ENCODE data around the gene GRWD1. TPM values are rescaled to one million over a fixed set of nuclear protein-coding genes. Genes with fewer than 3 reads are reported as not detected.
"Not testable (repeated sequence)": the region's sequence is repeated elsewhere in the genome, so short reads cannot be mapped to it uniquely, and the experiment has no call there.

GRWD1 gene
- total and polyA plus RNA-seq, 10 of the 15 experiments (the other 5 are each of a cell fraction or from before 2014, with no cell fraction given): 1.4 to 103 (median 30.7) TPM

DNA sequence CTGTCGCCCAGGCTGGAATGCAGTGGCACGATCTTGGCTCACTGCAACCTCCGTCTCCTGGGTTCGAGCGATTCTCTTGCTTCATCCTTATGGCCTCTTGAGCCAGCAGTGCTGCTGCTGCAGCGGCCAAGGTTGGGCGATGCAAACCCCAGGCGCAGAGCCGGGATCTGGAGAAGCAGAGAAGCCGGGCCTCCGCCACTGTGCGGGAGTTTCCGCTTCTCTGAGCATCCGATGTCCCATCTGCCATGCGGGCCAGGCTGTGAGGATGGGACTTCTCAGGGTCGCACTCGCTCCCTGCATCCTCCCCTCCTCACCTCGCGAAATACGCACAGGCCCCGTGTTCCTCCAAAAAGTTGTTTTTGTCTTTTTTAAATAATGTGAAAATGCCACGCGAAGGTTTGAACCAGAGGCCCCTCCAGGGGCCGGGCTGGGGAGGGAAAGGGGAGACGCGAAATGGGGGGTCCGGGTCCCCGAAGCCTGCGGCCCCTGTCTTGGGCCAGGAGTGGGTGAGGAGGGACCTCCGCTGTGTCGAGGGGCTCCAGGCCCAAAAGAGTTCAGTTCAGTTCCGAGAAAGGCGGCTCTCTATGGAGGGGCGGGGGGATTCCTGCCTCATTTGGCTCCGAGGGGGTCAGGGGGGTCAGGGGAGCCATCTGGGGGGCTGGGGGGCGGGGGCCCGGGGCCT is 39.3 kb downstream of the GRWD1 start (continued):
- no peak for TF ChIP-seq MYB (IDR thresholded peaks at IDR 0.05; ENCODE audit: borderline replicate concordance, low read depth, low read length)
- no peak for TF ChIP-seq CBFB (IDR thresholded peaks at IDR 0.05; ENCODE audit: low read depth)
- no peak for TF ChIP-seq MTA2 (IDR thresholded peaks at IDR 0.05; ENCODE audit: low read depth)
- TF ChIP-seq, protein P1, sequence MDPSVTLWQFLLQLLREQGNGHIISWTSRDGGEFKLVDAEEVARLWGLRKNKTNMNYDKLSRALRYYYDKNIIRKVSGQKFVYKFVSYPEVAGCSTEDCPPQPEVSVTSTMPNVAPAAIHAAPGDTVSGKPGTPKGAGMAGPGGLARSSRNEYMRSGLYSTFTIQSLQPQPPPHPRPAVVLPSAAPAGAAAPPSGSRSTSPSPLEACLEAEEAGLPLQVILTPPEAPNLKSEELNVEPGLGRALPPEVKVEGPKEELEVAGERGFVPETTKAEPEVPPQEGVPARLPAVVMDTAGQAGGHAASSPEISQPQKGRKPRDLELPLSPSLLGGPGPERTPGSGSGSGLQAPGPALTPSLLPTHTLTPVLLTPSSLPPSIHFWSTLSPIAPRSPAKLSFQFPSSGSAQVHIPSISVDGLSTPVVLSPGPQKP (IDR thresholded peaks at IDR 0.05; ENCODE audit: low read depth, low read length): no peak
- TF ChIP-seq HDAC6 (IDR thresholded peaks at IDR 0.05; ENCODE audit: unreplicated experiment): no peak

DNA sequence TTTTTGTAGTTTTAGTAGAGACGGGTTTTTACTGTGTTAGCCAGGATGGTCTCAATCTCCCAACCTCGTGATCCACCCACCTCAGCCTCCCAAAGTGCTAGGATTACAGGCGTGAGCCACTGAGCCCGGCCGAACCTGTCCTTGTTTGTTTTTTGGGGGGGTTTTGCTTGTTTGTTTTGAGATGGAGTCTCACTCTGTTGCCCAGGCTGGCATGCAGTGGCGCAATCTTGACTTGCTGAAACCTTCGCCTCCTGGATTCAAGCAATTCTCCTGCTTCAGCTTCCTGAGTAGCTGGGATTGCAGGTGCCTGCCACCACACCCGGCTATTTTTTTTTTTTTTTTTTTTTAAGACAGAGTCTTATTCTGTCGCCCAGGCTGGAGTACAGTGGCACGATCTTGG is 40.9 kb downstream of the GRWD1 start:
- ChIA-PET CTCF (interaction anchor here (1.2 to 6.0 kb wide), 5 partner anchors 19 to 174 kb away, joined by 3 to 155 read pairs (median 6); partner anchors contain the start of gene KDELR1), SMC1A (ENCODE audit: uncharacterized antibody, unreplicated experiment) (interaction anchor here (1.5 kb wide), 1 partner anchor 87 kb away, joined by 3 read pairs; no protein-coding TSS in a partner anchor), RAD21 (ENCODE audit: unreplicated experiment) (interaction anchor here (1.2 kb wide), 1 partner anchor 98 kb away, joined by 3 read pairs; no protein-coding TSS in a partner anchor)
- intact Hi-C loops (cut with micrococcal nuclease; ENCODE audit: unreplicated experiment); BruUV-seq (replicated peaks); H3K27me3 ChIP-seq (replicated peaks in 1 of 2; ENCODE audit: control insufficient read depth in 2 of 2, insufficient read depth in 2 of 2, low read length in 1 of 2); H3K27ac ChIP-seq (ENCODE audit: control insufficient read depth, insufficient read depth); ATAC-seq; H3K36me3 ChIP-seq (ENCODE audit: control insufficient read depth in 2 of 2, insufficient read depth in 2 of 2, low read length in 1 of 2); H4K20me1 ChIP-seq (ENCODE audit: control insufficient read depth, insufficient read depth); H3K9ac ChIP-seq (ENCODE audit: control insufficient read depth, insufficient read depth, low read length); H3K4me2 ChIP-seq (ENCODE audit: control insufficient read depth, insufficient read depth); in situ Hi-C loops (cut with MboI); H2AFZ ChIP-seq (ENCODE audit: control insufficient read depth, low read depth, low read length); FAIRE-seq; POLR2A ChIA-PET; DNase-seq (ENCODE audit: low read depth, low spot score); H3K79me2 ChIP-seq (ENCODE audit: control insufficient read depth, insufficient read depth, low read length); H3K4me3 ChIP-seq; H3K9me3 ChIP-seq (replicated peaks; ENCODE audit: control insufficient read depth, insufficient read depth, low read length): not testable (repeated sequence)
- WGBS (ENCODE audit: insufficient coverage, insufficient replicate concordance, low lambda C conversion rate, missing lambda C conversion rate): 44% methylated on average over 7 of the region's 10 CpGs
- peaks cover 20% of the 10 kb centered on the region for H3K4me1 ChIP-seq (ENCODE audit: control insufficient read depth, insufficient read depth, low read length)

Measured in GM12878 (cell line).